Cerebellar cortex (tissue), 1 donor: Measurements from ENCODE around the gene PCBP2.
"Not testable (repeated sequence)": the region's sequence is repeated elsewhere in the genome, so short reads cannot be mapped to it uniquely, and the experiment has no call there.

Experiments
- DNase-seq: peaks from one replicate; pipeline ENCODE4 v3.0.0-alpha.2; 2015; ENCODE audit warnings: low spot score

The PCBP2 gene

DNA sequence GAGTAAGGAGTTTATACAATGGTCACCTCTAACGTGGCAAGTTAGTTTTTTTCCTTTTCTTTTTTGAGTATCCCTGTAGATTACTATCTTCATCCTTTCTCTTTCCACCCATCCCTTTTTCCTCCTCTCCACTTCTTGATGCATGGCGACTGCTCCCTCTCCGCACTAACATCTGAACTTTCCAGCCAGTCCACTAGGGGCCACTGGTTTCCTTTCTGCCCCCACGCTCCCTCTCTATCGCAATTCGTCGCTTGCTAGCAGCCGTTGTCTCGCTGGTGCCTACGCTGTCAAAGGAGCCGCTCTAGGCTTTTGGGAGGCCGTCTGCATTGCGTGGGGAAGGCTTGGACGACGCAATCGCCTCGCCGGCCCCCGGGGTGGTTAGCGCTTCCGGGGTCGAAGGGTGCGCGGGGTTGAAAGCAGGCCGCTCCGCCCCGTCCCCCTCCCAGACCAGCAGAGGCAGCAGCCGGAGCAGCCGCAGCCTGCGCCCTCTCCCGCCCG, at the start of gene PCBP2:
Gene PCBP2 (plus strand): TSS at position 442 of the 498 bp plus-strand sequence. CDS start 2,699 bp downstream, outside the sequence.
- DNase-seq, result peak; percentile 100

DNA sequence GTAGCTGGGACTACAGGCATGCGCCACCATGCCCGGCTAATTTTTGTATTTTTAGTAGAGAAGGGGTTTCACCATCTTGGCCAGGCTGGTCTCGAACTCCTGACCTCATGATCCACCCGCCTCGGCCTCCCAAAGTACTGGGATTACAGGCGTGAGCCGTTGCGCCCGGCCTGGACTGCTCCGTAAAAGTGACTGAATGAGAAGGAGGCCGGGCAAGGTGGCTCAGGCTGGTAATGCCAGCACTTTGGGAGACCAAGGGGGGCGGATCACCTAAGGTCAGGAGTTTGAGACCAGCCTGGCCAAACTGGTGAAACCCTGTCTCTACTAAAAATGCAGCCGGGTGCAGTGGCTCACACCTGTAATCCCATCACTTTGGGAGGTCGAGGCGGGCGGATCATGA, 49.6 kb upstream of the PCBP2 start:
- not testable (repeated sequence) for DNase-seq

- no peak for DNase-seq
Observed at GRCh38 chr12:53402871-53403270, 49.0 kb upstream of the PCBP2 start.

- DNase-seq, result no peak
Observed at GRCh38 chr12:53410951-53411350, 41.0 kb upstream of the PCBP2 start.

DNA sequence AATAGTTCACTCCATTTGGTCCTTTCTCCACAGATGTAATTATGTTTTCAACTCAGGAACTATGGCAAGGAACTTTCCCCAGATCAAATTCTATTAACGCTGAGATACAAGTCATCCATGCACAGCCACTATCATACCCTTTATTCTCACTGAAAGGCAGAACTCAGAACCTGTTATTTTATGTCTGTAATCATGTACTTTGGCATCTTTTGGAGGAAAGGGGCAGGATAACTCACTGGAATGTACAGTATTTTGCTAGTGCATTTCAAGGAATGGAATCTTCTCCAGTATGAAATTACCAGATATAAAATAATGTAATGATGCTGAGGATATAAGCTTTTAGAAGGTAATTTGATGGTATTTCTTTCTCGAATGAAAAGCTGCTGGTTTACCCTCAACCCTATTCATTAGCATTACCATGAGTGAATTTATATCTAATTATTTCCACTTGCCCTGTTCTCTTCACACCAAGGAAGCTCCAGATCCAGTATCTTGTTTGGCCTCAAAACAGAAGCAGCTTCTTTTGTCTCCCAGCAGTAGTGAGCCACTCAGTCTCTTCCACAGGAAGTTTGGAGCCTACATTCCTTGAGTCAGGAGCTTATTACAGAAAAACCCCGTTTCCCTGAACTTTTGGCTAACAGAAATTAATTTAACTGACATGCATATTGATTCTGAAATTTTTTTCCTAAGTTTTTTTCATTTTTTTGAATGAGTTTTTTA, 38.3 kb upstream of the PCBP2 start:
- no peak for DNase-seq

DNA sequence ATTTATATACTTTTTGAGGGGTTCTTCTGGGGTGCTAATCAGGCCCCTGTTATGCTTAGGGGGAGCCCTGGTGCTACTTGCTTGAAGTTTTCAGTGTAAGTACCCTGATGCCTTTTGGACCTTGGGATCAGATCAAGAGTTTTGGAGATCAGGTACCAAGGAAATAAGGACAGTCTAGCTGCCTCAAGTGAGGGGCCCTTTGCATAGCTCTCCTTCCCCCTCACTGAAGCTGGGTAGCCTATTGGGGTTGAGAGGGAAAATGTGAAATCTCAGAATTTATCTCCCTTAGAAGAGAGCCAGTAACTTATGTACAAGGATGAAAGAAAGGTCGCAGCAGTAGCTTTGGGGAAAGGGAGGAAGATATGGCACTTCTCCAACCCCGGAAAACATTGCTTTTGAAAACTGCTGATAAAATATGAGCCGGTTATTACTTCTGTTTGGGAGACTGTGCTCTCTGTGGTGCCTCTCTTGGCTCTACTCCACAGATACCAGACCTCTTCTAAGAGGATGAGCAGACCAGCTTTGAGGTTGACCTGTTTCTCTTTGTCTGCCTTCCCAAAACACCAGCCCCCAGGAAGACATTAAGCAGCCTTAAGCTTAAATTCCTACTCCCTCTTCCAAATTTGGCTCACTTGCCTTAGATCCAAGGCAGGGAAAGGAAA, 37.0 kb upstream of the PCBP2 start:
- DNase-seq, result peak; percentile 66

DNA sequence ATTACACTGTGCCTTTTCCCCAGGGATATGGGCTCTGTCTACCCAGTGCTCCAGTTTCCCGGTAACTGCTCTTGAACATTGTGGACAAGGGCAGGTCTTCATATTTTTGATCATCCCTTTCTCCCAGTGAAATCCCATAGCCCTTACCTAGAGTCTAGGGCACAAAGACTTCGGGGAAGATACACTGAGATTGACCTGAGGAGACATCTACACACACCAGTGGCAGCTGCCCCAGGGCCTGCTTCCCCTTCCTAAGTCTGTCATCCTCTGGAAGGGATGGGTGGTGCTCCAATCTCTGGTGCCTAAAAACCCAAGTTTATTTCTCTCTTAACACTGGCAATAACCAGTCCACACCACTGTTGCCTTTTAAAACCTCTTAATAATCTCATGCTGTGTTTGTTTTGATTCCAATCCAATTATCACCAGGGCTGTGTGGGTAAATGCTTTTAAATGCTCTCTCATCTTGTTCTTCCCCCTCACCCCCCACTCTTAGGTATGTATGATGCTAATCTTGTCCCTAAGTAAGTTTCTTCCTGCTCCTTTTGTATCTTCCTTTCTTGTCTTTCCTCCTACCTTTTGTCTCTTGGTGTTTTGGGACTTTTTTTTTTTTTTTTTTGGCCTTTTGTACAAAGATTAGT, 36.0 kb upstream of the PCBP2 start:
- not testable (repeated sequence) for DNase-seq

GRCh38 chr12:53417291-53417816, 34.5 kb upstream of the PCBP2 start:
- DNase-seq, result not testable (repeated sequence)

DNA sequence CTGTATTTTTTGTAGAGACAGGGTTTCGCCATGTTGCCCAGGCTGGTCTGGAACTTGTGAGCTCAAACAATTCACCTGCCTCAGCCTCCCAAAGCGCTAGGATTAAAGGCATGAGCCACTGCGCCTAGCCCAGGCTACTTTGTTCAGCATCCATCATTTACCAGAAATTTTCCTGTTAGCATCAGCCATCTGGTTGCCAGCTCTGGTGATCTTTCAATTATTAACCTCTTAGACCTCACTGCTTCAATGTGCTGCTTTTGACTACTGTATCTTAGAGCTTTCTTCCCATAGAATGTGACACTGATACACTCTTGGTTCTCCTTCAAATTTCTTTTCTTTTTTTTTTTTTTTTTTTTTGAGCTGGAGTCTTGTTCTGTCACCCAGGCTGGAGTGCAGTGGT, 33.7 kb upstream of the PCBP2 start:
- no peak for DNase-seq

DNA sequence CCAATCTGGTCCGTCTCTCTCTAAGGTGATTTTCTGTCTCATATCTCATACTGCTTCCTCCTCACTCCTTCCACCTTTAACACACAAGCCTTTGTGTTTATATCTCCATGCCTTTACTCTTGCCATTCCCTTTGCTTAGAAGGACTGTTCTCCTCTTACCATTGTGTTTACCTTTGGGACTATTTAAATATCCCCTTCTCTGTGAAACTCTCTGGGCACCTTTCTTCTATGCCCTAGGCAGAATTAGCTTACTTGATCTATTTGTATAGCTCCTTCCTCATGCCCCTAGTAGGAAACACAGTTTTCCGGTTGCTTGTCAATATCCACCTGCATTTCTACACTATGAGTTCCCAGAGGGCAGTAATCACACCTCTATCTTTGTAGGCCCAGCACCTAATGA, 32.1 kb upstream of the PCBP2 start:
- no peak for DNase-seq

DNA sequence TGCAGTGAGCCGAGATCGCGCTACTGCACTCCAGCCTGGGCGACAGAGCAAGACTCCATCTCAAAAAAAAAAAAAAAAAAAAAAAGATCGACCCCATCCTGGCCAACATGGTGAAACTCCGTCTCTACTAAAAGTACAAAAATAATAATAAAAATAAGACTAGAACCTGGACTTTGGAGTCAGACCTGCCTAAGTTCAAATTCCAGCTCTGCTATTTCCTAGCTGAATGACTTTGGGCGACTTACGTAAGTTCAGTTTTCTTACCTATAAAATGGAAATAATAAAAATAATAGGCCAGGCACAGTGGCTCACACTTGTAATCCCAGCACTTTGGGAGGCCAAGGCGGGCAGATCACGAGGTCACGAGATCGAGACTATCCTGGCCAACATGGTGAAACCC, 29.7 kb upstream of the PCBP2 start:
- DNase-seq, result not testable (repeated sequence)

GRCh38 chr12:53423597-53423996, 28.3 kb upstream of the PCBP2 start, which contains the start of gene AMHR2:
AMHR2 (plus strand) TSS chr12:53423855; CDS start chr12:53423935, 80 bp downstream.
- DNase-seq, result no peak

GRCh38 chr12:53424626-53425514, 27.0 kb upstream of the PCBP2 start:
- DNase-seq, result no peak

DNA sequence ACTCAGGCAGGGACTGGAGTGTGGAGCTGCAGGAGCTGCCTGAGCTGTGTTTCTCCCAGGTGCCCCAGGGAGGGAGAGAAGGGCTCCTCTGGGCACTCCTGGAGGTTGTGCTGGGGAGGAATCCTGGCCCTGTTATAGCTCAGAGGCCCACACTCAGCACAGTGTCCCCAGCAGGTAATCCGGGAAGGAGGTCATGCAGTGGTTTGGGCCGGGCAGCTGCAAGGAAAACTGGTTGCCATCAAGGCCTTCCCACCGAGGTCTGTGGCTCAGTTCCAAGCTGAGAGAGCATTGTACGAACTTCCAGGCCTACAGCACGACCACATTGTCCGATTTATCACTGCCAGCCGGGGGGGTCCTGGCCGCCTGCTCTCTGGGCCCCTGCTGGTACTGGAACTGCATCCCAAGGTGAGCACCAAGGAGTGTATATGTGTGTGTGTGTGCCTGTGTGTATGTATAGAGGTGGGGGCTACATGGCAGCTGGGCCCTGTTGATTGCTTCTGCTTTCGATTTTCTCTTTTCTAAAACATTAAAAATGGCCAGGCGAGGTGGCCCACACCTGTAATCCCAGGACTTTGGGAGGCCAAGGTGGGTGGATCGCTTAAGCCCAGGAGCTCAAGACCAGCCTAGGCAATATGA, 26.3 kb upstream of the PCBP2 start:
- DNase-seq, result no peak

GRCh38 chr12:53427905-53428594, 23.9 kb upstream of the PCBP2 start:
- DNase-seq, result no peak

DNA sequence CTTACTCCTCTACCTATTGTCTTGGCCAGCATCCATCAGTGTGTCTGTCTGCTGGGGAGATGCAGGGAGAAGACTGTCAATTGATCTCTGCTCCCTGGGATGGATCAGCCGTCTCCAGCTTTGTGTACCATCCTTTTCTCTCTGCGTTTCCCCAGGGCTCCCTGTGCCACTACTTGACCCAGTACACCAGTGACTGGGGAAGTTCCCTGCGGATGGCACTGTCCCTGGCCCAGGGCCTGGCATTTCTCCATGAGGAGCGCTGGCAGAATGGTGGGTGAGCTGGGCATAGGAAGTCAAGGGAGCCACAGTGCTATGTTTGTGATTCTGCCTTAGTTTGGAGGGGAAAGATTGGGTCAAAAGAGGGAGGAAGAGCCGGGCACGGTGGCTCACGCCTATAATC, 23.2 kb upstream of the PCBP2 start:
- no peak for DNase-seq

DNA sequence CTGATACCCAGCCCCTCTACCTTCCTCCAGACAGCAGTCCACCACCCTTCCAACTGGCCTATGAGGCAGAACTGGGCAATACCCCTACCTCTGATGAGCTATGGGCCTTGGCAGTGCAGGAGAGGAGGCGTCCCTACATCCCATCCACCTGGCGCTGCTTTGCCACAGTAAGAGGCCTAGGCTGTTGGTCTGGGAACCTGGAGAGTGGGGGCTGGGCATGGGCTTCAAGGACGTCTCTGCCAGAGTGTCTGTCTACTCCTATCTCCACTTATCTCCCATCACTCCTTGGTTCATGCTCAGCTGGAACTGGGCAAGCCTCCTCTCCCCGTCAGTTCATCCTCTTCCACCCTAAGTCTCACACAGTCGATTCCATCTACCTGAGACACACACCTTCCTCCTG, 21.8 kb upstream of the PCBP2 start:
- no peak for DNase-seq

GRCh38 chr12:53431187-53431586, 20.7 kb upstream of the PCBP2 start:
- no peak for DNase-seq

DNA sequence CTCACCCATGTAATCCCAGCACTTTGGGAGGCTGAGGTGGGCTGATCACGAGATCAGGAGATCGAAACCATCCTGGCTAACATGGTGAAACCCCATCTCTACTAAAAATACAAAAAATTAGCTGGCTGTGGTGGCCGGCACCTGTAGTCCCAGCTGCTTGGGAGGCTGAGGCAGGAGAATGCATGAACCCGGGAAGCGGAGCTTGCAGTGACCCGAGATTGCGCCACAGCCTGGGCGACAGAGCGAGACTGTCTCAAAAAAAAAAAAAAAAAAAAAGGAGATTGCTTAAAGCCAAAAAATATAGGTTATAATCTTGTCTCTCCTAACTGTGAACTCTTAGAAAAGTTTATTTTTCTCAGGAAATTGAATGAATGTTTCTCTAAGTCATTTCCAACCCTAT, 16.6 kb upstream of the PCBP2 start:
- DNase-seq, result not testable (repeated sequence)

GRCh38 chr12:53439582-53439981, 12.3 kb upstream of the PCBP2 start:
- DNase-seq, result not testable (repeated sequence)
